K562 (cell line): Measurements from ENCODE around the gene HDAC10.

Experiments used
- MECOM ChIP-seq: fragments of 250-450 bp; sonication (Bioruptor Pico); IDR thresholded peaks from 2 replicates; pipeline ENCODE4 v1.8.0; 2022; ENCODE audit warnings: inconsistent platforms
- POLR2AphosphoS2 ChIP-seq: IDR thresholded peaks from 2 replicates; pipeline ENCODE4 v1.6.1; 2012; ENCODE audit warnings: low read length, improper control_type of control experiment
- ZNF699 ChIP-seq: fragments of 250-450 bp; sonication (Bioruptor Pico); IDR thresholded peaks from 2 replicates; pipeline ENCODE4 v1.8.0; 2021; ENCODE audit warnings: mild to moderate bottlenecking, moderate library complexity; ENCODE audit not compliant: insufficient replicate concordance
- TF ChIP-seq, protein P1 (sequence below), 3 experiments: IDR thresholded peaks in 2 of 3; conservative IDR thresholded peaks in 1 of 3; 2 replicates each; pipeline ENCODE4 v1.5.1; 2011 to 2012; ENCODE audit warnings: low read length in 3 of 3, mild to moderate bottlenecking in 3 of 3, control low read depth in 2 of 3, improper control_type of control experiment in 1 of 3, inconsistent platforms in 1 of 3, low read depth in 1 of 3, mixed read lengths in 1 of 3, moderate library complexity in 1 of 3; ENCODE audit not compliant: insufficient read depth in 2 of 3
- TF ChIP-seq, protein P2 (sequence below), 2 experiments: fragments of 450-650 bp in 1 of 2; sonication (generic) in 1 of 2; formaldehyde crosslinking; conservative IDR thresholded peaks; 2 replicates each; pipeline versions ENCODE4 v1.4.0 to v1.8.1; 2020 to 2022; ENCODE audit warnings: mild to moderate bottlenecking in 1 of 2, missing genetic modification reagents in 1 of 2
- TF ChIP-seq, protein P3 (sequence below): fragments of 450-650 bp; formaldehyde crosslinking; IDR thresholded peaks from 2 replicates; pipeline ENCODE4 v1.4.0; 2022; ENCODE audit warnings: missing genetic modification characterization

DNA sequence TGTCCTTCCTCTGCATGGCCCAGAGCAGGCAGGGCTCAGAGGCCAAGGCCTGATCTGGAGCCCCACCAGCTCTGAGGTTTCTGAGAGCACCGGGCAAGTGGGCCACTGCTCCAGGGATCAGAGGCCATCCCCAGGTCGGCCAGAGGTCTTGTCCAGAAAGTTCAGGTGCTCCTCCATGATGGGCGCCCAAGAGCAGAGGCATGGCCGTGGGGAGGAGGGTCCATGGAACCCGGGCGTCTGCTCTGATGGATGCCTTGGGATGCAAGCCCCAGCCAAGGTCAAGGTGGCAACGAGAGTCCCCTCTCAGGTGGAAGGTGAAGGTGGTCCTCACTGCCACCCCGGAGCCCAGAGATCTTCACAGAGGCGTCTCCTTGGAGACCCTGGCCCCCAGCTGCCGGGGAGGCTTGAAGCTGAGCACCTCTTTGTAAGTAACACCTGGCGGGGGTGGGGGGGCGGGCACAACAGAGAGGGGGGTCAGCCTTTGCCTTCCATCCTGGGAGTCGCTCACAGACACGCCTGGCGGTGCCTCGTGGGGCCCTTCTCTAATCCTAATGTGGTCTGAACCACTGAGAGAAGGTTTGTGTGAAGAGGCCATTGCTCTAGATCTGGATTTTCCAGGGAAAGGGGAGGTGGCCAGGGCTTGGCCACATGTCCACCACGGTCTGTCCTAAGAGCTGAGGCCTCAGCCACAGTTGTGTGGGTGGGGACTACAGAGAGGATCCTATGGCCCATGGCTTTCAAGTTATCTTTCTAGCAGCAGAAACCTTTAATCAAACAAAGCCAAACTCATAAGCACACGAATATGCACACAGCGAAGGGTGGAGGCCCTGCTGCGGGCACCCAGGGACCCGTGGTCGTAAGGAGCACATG, 2.2 kb upstream of the HDAC10 start:
- TF ChIP-seq, protein P1, sequence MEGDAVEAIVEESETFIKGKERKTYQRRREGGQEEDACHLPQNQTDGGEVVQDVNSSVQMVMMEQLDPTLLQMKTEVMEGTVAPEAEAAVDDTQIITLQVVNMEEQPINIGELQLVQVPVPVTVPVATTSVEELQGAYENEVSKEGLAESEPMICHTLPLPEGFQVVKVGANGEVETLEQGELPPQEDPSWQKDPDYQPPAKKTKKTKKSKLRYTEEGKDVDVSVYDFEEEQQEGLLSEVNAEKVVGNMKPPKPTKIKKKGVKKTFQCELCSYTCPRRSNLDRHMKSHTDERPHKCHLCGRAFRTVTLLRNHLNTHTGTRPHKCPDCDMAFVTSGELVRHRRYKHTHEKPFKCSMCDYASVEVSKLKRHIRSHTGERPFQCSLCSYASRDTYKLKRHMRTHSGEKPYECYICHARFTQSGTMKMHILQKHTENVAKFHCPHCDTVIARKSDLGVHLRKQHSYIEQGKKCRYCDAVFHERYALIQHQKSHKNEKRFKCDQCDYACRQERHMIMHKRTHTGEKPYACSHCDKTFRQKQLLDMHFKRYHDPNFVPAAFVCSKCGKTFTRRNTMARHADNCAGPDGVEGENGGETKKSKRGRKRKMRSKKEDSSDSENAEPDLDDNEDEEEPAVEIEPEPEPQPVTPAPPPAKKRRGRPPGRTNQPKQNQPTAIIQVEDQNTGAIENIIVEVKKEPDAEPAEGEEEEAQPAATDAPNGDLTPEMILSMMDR (IDR thresholded peaks at IDR 0.05 in 2 of 3, conservative IDR thresholded peaks at IDR 0.05 in 1 of 3; ENCODE audit: insufficient read depth in 2 of 3, low read depth in 1 of 3, low read length in 3 of 3) = no peak
- no peak for TF ChIP-seq POLR2AphosphoS2
- no peak for TF ChIP-seq MECOM (CRISPR knock-in tag)
- TF ChIP-seq, protein P2, sequence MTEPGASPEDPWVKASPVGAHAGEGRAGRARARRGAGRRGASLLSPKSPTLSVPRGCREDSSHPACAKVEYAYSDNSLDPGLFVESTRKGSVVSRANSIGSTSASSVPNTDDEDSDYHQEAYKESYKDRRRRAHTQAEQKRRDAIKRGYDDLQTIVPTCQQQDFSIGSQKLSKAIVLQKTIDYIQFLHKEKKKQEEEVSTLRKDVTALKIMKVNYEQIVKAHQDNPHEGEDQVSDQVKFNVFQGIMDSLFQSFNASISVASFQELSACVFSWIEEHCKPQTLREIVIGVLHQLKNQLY (CRISPR knock-in tag; conservative IDR thresholded peaks at IDR 0.05) = no peak
- no peak for TF ChIP-seq ZNF699 (CRISPR knock-in tag)
- TF ChIP-seq, protein P3, sequence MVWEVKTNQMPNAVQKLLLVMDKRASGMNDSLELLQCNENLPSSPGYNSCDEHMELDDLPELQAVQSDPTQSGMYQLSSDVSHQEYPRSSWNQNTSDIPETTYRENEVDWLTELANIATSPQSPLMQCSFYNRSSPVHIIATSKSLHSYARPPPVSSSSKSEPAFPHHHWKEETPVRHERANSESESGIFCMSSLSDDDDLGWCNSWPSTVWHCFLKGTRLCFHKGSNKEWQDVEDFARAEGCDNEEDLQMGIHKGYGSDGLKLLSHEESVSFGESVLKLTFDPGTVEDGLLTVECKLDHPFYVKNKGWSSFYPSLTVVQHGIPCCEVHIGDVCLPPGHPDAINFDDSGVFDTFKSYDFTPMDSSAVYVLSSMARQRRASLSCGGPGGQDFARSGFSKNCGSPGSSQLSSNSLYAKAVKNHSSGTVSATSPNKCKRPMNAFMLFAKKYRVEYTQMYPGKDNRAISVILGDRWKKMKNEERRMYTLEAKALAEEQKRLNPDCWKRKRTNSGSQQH (CRISPR knock-in tag) = no peak
